GM23338 (cell line): Measurements from ENCODE around the gene FNDC3B. TPM values are rescaled to one million over a fixed set of nuclear protein-coding genes. Genes with fewer than 3 reads are reported as not detected.

ENCODE experiments used
- ATAC-seq: fragments of 200-7000 bp; cut with Tn5 transposase; 3 replicates; pipeline ENCODE4 v1.9.1; 2020
- DNase-seq: peaks from one replicate; pipeline ENCODE4 v3.0.0-alpha.2; 2015; ENCODE audit warnings: low spot score
- H2AFZ ChIP-seq: fragments of 200-600 bp; sonication (generic); 2 replicates; pipeline ENCODE4 v1.8.0; 2016; ENCODE audit warnings: antibody characterized with exemption, mild to moderate bottlenecking, moderate library complexity
- H3F3A ChIP-seq: fragments of 200-600 bp; sonication (generic); replicated peaks from 2 replicates; pipeline ENCODE4 v1.8.0; 2017; ENCODE audit warnings: antibody characterized with exemption, mixed run types, low read depth
- H3K27ac ChIP-seq: fragments of 200-600 bp; sonication (generic); 2 replicates; pipeline ENCODE4 v1.6.1; 2016; ENCODE audit warnings: low read depth
- H3K27me3 ChIP-seq: fragments of 200-600 bp; sonication (generic); 2 replicates; pipeline ENCODE4 v1.8.0; 2016; ENCODE audit warnings: mild to moderate bottlenecking, mixed run types, moderate library complexity; ENCODE audit not compliant: insufficient read depth
- H3K36me3 ChIP-seq: fragments of 200-600 bp; sonication (generic); 2 replicates; pipeline ENCODE4 v1.8.0; 2016; ENCODE audit warnings: mild to moderate bottlenecking; ENCODE audit not compliant: insufficient read depth
- H3K4me1 ChIP-seq: fragments of 200-600 bp; sonication (generic); 2 replicates; pipeline ENCODE4 v1.8.0; 2016; ENCODE audit warnings: mild to moderate bottlenecking, moderate library complexity; ENCODE audit not compliant: insufficient read depth
- H3K4me2 ChIP-seq: fragments of 200-600 bp; sonication (generic); 2 replicates; pipeline ENCODE4 v1.7.1; 2017; ENCODE audit warnings: mixed run types
- H3K4me3 ChIP-seq: fragments of 200-600 bp; sonication (generic); 2 replicates; pipeline ENCODE4 v1.6.1; 2016; ENCODE audit warnings: mixed run types
- H3K79me2 ChIP-seq: fragments of 200-600 bp; sonication (generic); replicated peaks from 2 replicates; pipeline ENCODE4 v1.8.0; 2017; ENCODE audit warnings: mild to moderate bottlenecking; ENCODE audit not compliant: insufficient read depth
- H3K9me2 ChIP-seq: fragments of 200-600 bp; sonication (generic); 2 replicates; pipeline ENCODE4 v1.8.0; 2017; ENCODE audit not compliant: insufficient read depth
- H4K20me1 ChIP-seq: fragments of 200-600 bp; sonication (generic); replicated peaks from 2 replicates; pipeline ENCODE4 v1.8.0; 2017; ENCODE audit warnings: mild to moderate bottlenecking; ENCODE audit not compliant: insufficient read depth
- H3K27ac Mint-ChIP-seq: 2 replicates; pipeline ENCODE4 v1.8.0; 2020; ENCODE audit warnings: inconsistent platforms, mild to moderate bottlenecking, moderate library complexity, mixed read lengths
- H3K27me3 Mint-ChIP-seq: 3 replicates; pipeline ENCODE4 v1.8.0; 2022; ENCODE audit warnings: low read depth, mild to moderate bottlenecking, moderate library complexity, mixed read lengths, inconsistent platforms; ENCODE audit not compliant: insufficient read depth, poor library complexity
- H3K36me3 Mint-ChIP-seq: 3 replicates; pipeline ENCODE4 v1.8.0; 2021; ENCODE audit warnings: low read depth, mild to moderate bottlenecking, inconsistent platforms, moderate library complexity, mixed read lengths
- H3K4me1 Mint-ChIP-seq: 3 replicates; pipeline ENCODE4 v1.8.0; 2020; ENCODE audit warnings: mild to moderate bottlenecking, inconsistent platforms, mixed read lengths
- H3K4me3 Mint-ChIP-seq: 3 replicates; pipeline ENCODE4 v1.8.0; 2021; ENCODE audit warnings: moderate library complexity, mild to moderate bottlenecking, inconsistent platforms, mixed read lengths
- H3K9me3 Mint-ChIP-seq: 3 replicates; pipeline ENCODE4 v1.8.0; 2020; ENCODE audit warnings: moderate library complexity, mild to moderate bottlenecking, inconsistent platforms, mixed read lengths
- CREB1 ChIP-seq: fragments of 250-450 bp; sonication (Bioruptor Pico); IDR thresholded peaks from 2 replicates; pipeline ENCODE4 v1.5.0; 2020; ENCODE audit warnings: low read depth, mild to moderate bottlenecking, moderate library complexity
- EZH2phosphoT487 ChIP-seq: fragments of 200-600 bp; sonication (generic); IDR thresholded peaks from one replicate; pipeline ENCODE4 v1.8.1; 2018; ENCODE audit warnings: antibody characterized with exemption; ENCODE audit not compliant: unreplicated experiment
- POLR2AphosphoS5 ChIP-seq: IDR thresholded peaks from 2 replicates; pipeline ENCODE4 v1.6.1; 2016; ENCODE audit warnings: antibody characterized with exemption, low read depth
- STAT1 ChIP-seq: IDR thresholded peaks from one replicate; pipeline ENCODE4 v1.6.1; 2016; ENCODE audit warnings: antibody characterized with exemption; ENCODE audit not compliant: unreplicated experiment
- ZNF114 ChIP-seq: fragments of 250-450 bp; sonication (Bioruptor Pico); IDR thresholded peaks from 2 replicates; pipeline ENCODE4 v1.5.0; 2020; ENCODE audit warnings: mild to moderate bottlenecking, moderate library complexity
- ZNF331 ChIP-seq: fragments of 250-450 bp; sonication (Bioruptor Pico); IDR thresholded peaks from 2 replicates; pipeline ENCODE4 v1.5.0; 2020; ENCODE audit warnings: low read depth, mild to moderate bottlenecking, moderate library complexity
- polyA plus RNA-seq: library from polyadenylated mRNA; unstranded; fragments of >200 nt; fragmentation: Nextera tagmentation; extraction: Ambion mirVana; gene quantifications from 2 replicates; pipeline ENCODE4 v1.2.1, GENCODE V29; 2016
- total RNA-seq: library from RNA; depleted of rRNA; stranded (reverse); fragments of >200 nt; shearing (Covaris generic); gene quantifications from 2 replicates; pipeline ENCODE4 v1.2.3, GENCODE V29; 2014
- TF ChIP-seq, protein P1 (sequence below): IDR thresholded peaks from one replicate; pipeline ENCODE4 v1.6.1; 2018; ENCODE audit warnings: antibody characterized with exemption; ENCODE audit not compliant: unreplicated experiment
- TF ChIP-seq, protein P2 (sequence below): fragments of 250-450 bp; sonication (Bioruptor Pico); IDR thresholded peaks from 2 replicates; pipeline ENCODE4 v1.5.0; 2020; ENCODE audit warnings: mild to moderate bottlenecking, moderate library complexity

The FNDC3B gene
- total and polyA plus RNA-seq, 2 experiments from 2014 or later: 19.1 to 55.4 TPM

- DNase-seq: no peak
- Mint-ChIP-seq H3K4me3 (no peak overlapping the region), H3K27ac (no peak overlapping the region), H3K4me1 (peaks cover 71% of the 10 kb centered on the region), H3K36me3 (peaks cover 10% of the 10 kb centered on the region), H3K27me3 (peaks cover 5% of the 10 kb centered on the region), H3K9me3 (no peaks in the 10 kb centered on the region)
- no peak overlapping the region for H3K27ac ChIP-seq
- peaks cover 76% of the 10 kb centered on the region for H3K4me1 ChIP-seq
- no peaks in the 10 kb centered on the region for H3K9me2 ChIP-seq
- no peak for TF ChIP-seq ZNF331 (CRISPR knock-in tag)
- TF ChIP-seq, protein P1, sequence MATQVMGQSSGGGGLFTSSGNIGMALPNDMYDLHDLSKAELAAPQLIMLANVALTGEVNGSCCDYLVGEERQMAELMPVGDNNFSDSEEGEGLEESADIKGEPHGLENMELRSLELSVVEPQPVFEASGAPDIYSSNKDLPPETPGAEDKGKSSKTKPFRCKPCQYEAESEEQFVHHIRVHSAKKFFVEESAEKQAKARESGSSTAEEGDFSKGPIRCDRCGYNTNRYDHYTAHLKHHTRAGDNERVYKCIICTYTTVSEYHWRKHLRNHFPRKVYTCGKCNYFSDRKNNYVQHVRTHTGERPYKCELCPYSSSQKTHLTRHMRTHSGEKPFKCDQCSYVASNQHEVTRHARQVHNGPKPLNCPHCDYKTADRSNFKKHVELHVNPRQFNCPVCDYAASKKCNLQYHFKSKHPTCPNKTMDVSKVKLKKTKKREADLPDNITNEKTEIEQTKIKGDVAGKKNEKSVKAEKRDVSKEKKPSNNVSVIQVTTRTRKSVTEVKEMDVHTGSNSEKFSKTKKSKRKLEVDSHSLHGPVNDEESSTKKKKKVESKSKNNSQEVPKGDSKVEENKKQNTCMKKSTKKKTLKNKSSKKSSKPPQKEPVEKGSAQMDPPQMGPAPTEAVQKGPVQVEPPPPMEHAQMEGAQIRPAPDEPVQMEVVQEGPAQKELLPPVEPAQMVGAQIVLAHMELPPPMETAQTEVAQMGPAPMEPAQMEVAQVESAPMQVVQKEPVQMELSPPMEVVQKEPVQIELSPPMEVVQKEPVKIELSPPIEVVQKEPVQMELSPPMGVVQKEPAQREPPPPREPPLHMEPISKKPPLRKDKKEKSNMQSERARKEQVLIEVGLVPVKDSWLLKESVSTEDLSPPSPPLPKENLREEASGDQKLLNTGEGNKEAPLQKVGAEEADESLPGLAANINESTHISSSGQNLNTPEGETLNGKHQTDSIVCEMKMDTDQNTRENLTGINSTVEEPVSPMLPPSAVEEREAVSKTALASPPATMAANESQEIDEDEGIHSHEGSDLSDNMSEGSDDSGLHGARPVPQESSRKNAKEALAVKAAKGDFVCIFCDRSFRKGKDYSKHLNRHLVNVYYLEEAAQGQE: no peak
- TF ChIP-seq CREB1: no peak
- no peak for TF ChIP-seq ZNF114
- TF ChIP-seq EZH2phosphoT487: no peak
- TF ChIP-seq, protein P2, sequence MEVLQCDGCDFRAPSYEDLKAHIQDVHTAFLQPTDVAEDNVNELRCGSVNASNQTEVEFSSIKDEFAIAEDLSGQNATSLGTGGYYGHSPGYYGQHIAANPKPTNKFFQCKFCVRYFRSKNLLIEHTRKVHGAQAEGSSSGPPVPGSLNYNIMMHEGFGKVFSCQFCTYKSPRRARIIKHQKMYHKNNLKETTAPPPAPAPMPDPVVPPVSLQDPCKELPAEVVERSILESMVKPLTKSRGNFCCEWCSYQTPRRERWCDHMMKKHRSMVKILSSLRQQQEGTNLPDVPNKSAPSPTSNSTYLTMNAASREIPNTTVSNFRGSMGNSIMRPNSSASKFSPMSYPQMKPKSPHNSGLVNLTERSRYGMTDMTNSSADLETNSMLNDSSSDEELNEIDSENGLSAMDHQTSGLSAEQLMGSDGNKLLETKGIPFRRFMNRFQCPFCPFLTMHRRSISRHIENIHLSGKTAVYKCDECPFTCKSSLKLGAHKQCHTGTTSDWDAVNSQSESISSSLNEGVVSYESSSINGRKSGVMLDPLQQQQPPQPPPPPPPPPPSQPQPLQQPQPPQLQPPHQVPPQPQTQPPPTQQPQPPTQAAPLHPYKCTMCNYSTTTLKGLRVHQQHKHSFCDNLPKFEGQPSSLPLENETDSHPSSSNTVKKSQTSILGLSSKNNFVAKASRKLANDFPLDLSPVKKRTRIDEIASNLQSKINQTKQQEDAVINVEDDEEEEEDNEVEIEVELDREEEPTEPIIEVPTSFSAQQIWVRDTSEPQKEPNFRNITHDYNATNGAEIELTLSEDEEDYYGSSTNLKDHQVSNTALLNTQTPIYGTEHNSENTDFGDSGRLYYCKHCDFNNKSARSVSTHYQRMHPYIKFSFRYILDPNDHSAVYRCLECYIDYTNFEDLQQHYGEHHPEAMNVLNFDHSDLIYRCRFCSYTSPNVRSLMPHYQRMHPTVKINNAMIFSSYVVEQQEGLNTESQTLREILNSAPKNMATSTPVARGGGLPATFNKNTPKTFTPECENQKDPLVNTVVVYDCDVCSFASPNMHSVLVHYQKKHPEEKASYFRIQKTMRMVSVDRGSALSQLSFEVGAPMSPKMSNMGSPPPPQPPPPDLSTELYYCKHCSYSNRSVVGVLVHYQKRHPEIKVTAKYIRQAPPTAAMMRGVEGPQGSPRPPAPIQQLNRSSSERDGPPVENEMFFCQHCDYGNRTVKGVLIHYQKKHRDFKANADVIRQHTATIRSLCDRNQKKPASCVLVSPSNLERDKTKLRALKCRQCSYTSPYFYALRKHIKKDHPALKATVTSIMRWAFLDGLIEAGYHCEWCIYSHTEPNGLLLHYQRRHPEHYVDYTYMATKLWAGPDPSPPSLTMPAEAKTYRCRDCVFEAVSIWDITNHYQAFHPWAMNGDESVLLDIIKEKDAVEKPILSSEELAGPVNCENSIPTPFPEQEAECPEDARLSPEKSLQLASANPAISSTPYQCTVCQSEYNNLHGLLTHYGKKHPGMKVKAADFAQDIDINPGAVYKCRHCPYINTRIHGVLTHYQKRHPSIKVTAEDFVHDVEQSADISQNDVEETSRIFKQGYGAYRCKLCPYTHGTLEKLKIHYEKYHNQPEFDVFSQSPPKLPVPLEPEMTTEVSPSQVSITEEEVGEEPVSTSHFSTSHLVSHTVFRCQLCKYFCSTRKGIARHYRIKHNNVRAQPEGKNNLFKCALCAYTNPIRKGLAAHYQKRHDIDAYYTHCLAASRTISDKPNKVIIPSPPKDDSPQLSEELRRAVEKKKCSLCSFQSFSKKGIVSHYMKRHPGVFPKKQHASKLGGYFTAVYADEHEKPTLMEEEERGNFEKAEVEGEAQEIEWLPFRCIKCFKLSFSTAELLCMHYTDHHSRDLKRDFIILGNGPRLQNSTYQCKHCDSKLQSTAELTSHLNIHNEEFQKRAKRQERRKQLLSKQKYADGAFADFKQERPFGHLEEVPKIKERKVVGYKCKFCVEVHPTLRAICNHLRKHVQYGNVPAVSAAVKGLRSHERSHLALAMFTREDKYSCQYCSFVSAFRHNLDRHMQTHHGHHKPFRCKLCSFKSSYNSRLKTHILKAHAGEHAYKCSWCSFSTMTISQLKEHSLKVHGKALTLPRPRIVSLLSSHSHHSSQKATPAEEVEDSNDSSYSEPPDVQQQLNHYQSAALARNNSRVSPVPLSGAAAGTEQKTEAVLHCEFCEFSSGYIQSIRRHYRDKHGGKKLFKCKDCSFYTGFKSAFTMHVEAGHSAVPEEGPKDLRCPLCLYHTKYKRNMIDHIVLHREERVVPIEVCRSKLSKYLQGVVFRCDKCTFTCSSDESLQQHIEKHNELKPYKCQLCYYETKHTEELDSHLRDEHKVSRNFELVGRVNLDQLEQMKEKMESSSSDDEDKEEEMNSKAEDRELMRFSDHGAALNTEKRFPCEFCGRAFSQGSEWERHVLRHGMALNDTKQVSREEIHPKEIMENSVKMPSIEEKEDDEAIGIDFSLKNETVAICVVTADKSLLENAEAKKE (CRISPR knock-in tag): no peak
- TF ChIP-seq STAT1: no peak
- TF ChIP-seq POLR2AphosphoS5: no peak
- H3K27me3 ChIP-seq: no peaks in the 10 kb centered on the region
- H3K4me2 ChIP-seq: no peak overlapping the region
- ATAC-seq: no peak; the same call in 2 of the 3 replicates
- H3K36me3 ChIP-seq: no peaks in the 10 kb centered on the region
- peaks cover 98% of the 10 kb centered on the region for H3K79me2 ChIP-seq
- H3K4me3 ChIP-seq: no peak overlapping the region
- H3F3A ChIP-seq: 0 out of 2 replicates have a peak, but pooled peaks cover 3% of the 10 kb centered on the region
- no peak overlapping the region for H2AFZ ChIP-seq
- no peaks in the 10 kb centered on the region for H4K20me1 ChIP-seq
These were observed 107.0 kb downstream of the FNDC3B start for GRCh38 chr3:172146349-172146748.
